BLaER1 (cell line): ENCODE results near the gene HJURP.
A peak's percentile ranks its signal among the peaks of the same experiment; 100 is the strongest.

Source experiments
- H3K27ac ChIP-seq: shearing (Covaris generic); formaldehyde crosslinking; 2 replicates; pipeline ENCODE4 v1.8.1; 2022
- H3K27me3 ChIP-seq: shearing (Covaris generic); formaldehyde crosslinking; 2 replicates; pipeline ENCODE4 v1.8.1; 2022
- H3K36me3 ChIP-seq: shearing (Covaris generic); formaldehyde crosslinking; 2 replicates; pipeline ENCODE4 v1.8.1; 2022
- H3K4me1 ChIP-seq: shearing (Covaris generic); formaldehyde crosslinking; 2 replicates; pipeline ENCODE4 v1.8.1; 2022
- H3K4me2 ChIP-seq: shearing (Covaris generic); formaldehyde crosslinking; 2 replicates; pipeline ENCODE4 v1.8.1; 2022
- H3K4me3 ChIP-seq: shearing (Covaris generic); formaldehyde crosslinking; 2 replicates; pipeline ENCODE4 v1.8.1; 2022
- H3K9ac ChIP-seq: shearing (Covaris generic); formaldehyde crosslinking; 2 replicates; pipeline ENCODE4 v1.8.1; 2022
- H3K9me3 ChIP-seq: shearing (Covaris generic); formaldehyde crosslinking; 2 replicates; pipeline ENCODE4 v1.8.1; 2022
- H4K20me1 ChIP-seq: shearing (Covaris generic); formaldehyde crosslinking; 2 replicates; pipeline ENCODE4 v1.8.1; 2022
- Cebpa-rat ChIP-seq: shearing (Covaris generic); IDR thresholded peaks from 2 replicates; pipeline ENCODE4 v1.8.1; 2022

HJURP gene

GRCh38 chr2:233817361-233817911 is 36.9 kb downstream of the HJURP start:
- Histone ChIP-seq H3K36me3 (no peaks in the 10 kb centered on the region), H4K20me1 (no peaks in the 10 kb centered on the region), H3K27me3 (no peaks in the 10 kb centered on the region), H3K4me3 (no peak overlapping the region), H3K9me3 (no peaks in the 10 kb centered on the region), H3K27ac (peak overlapping the region; percentile 40; the same call in 1 of the 2 replicates), H3K4me1 (peaks cover 22% of the 10 kb centered on the region), H3K4me2 (peak overlapping the region; percentile 72), H3K9ac (peak overlapping the region; percentile 57; the same call in 1 of the 2 replicates)
- TF ChIP-seq Cebpa-rat, result no peak

GRCh38 chr2:233816771-233817170 is 37.6 kb downstream of the HJURP start:
- Histone ChIP-seq H3K9me3 (no peaks in the 10 kb centered on the region), H3K4me2 (peak overlapping the region; percentile 72), H3K4me1 (peaks cover 20% of the 10 kb centered on the region), H3K27me3 (no peaks in the 10 kb centered on the region), H3K4me3 (no peak overlapping the region), H3K36me3 (no peaks in the 10 kb centered on the region), H3K9ac (0 out of 2 replicates have a peak overlapping the region, but pooled peaks have one; percentile 57), H3K27ac (no peak overlapping the region), H4K20me1 (no peaks in the 10 kb centered on the region)
- no peak for TF ChIP-seq Cebpa-rat

GRCh38 chr2:233816334-233816733 is 38.0 kb downstream of the HJURP start:
- no peak overlapping the region for H3K4me3 ChIP-seq
- H3K27me3 ChIP-seq, result no peaks in the 10 kb centered on the region
- H3K9ac ChIP-seq, result 0 out of 2 replicates have a peak overlapping the region, but pooled peaks have one; percentile 57
- peaks cover 20% of the 10 kb centered on the region for H3K4me1 ChIP-seq
- no peaks in the 10 kb centered on the region for H3K9me3 ChIP-seq
- H3K27ac ChIP-seq, result no peak overlapping the region
- no peak for TF ChIP-seq Cebpa-rat
- H4K20me1 ChIP-seq, result no peaks in the 10 kb centered on the region
- H3K36me3 ChIP-seq, result no peaks in the 10 kb centered on the region
- H3K4me2 ChIP-seq, result peak overlapping the region; percentile 72

- Histone ChIP-seq H3K4me1 (peaks cover 20% of the 10 kb centered on the region), H3K9me3 (no peaks in the 10 kb centered on the region), H3K27ac (no peak overlapping the region), H3K36me3 (no peaks in the 10 kb centered on the region), H3K27me3 (no peaks in the 10 kb centered on the region), H3K4me3 (no peak overlapping the region), H3K4me2 (no peak overlapping the region), H3K9ac (no peak overlapping the region), H4K20me1 (no peaks in the 10 kb centered on the region)
- TF ChIP-seq Cebpa-rat, result no peak
These were observed 38.5 kb downstream of the HJURP start for GRCh38 chr2:233815861-233816260.

DNA sequence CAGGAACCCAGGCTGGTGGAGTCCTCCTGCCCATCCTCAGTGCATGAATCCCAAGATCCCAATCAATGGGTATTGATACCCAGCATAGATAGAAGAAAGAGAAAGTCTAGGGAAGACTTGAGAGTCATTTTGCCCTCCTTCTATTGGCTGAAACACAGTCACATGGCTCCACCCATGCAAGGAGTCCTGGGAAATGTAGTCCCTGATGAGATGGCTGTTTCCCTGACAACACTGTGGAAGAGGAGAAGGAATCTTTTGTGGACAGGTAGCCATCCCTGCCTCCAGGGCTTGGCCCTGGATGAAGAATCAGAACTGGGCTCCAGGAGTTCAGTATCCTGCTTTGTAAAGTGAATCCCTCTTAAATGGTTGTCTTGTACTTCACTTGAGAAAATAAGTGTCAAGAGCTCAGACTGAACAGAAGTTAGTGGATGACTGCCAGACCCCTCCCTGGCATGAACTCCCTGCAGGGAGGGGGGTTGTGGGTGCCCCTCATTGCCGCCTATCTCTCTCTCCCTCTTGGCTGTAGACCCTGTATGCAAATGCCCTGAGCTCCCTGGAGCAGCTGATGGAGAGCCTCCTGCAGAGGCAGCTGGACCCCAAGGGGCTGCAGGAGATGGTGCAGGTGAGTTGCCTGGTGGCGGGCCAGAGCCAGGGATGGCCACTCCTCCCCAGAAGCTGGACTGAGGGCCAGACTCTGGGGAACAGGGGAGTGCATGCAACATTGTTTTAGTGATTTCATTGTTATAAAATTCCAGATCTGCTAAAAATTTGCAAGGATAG is 40.1 kb downstream of the HJURP start:
- H3K27me3 ChIP-seq, result no peaks in the 10 kb centered on the region
- no peaks in the 10 kb centered on the region for H3K36me3 ChIP-seq
- H3K27ac ChIP-seq, result no peak overlapping the region
- TF ChIP-seq Cebpa-rat, result no peak
- H3K9ac ChIP-seq, result no peak overlapping the region
- H3K4me3 ChIP-seq, result no peak overlapping the region
- H3K4me1 ChIP-seq, result peaks cover 20% of the 10 kb centered on the region
- no peak overlapping the region for H3K4me2 ChIP-seq
- H3K9me3 ChIP-seq, result no peaks in the 10 kb centered on the region
- no peaks in the 10 kb centered on the region for H4K20me1 ChIP-seq

DNA sequence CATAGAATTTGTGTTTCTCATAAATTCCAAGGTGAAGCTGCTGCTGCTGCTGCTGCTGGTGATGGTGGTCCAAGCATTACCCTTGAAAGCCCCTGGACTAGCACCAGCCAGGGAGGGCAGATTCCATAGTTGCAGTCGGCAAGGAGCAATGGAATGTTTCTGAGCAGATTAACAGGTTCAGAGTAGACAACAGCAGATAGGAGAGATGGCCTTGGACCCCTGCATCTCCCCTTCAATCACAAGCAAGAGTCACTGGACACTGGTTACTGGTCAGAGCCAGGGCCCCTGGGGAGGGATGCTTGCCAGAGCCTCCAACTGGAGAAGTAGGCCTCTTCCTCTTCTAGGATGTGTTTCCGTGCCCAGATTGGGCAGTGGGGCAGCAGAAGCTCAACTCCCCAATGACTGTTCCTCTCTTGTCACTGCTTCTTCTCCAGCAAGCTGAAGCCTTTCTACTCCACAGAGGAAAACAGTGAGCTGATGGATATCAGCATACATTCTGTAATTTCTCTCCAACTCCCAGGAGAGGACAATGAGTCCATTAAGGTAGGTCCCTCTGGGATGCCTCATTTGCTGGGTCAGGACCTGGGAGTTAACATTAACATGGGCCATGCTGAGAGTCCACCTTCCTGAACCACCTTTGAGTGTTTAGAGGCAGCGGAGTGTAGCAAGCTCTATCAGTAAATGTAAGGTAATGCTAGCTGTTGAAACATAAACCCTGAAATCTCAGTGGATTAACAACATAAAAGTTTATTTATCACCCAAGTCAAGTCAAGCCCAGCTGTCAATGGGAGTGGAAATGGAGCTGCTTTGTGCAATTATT is 40.9 kb downstream of the HJURP start:
- no peaks in the 10 kb centered on the region for H3K36me3 ChIP-seq
- H3K9ac ChIP-seq, result no peak overlapping the region
- peaks cover 20% of the 10 kb centered on the region for H3K4me1 ChIP-seq
- H3K27me3 ChIP-seq, result no peaks in the 10 kb centered on the region
- no peaks in the 10 kb centered on the region for H3K9me3 ChIP-seq
- H3K4me2 ChIP-seq, result no peak overlapping the region
- TF ChIP-seq Cebpa-rat, result no peak
- no peak overlapping the region for H3K4me3 ChIP-seq
- H3K27ac ChIP-seq, result no peak overlapping the region
- H4K20me1 ChIP-seq, result no peaks in the 10 kb centered on the region

DNA sequence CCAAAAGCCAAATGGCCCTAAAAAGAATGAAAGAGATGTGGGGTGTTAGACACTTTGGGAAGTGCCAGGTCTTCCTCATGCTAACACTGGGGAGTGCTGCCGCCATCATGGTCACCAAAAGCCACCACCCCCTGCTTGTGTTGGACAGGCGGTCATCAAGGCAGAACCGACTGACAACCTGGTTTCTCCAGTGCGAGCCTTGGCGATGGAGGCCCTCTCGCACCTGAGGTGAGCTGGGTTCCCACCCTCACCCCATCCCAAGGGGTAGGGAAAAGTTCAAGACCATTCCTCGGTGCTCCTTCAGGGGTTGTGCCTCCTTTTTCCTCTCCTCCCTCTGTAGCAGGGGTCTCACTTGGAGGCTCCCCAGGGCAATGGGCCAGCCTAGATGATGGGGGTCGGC is 42.6 kb downstream of the HJURP start:
- H3K9me3 ChIP-seq, result no peaks in the 10 kb centered on the region
- no peak for TF ChIP-seq Cebpa-rat

GRCh38 chr2:233811087-233811486 is 43.2 kb downstream of the HJURP start:
- Histone ChIP-seq H3K9ac (no peak overlapping the region), H3K27ac (no peak overlapping the region), H3K36me3 (no peaks in the 10 kb centered on the region), H3K9me3 (no peaks in the 10 kb centered on the region), H3K4me2 (no peak overlapping the region), H4K20me1 (no peaks in the 10 kb centered on the region), H3K4me3 (no peak overlapping the region), H3K27me3 (no peaks in the 10 kb centered on the region), H3K4me1 (no peaks in the 10 kb centered on the region)
- TF ChIP-seq Cebpa-rat, result no peak

More for the DNA sequence above, 42.6 kb downstream of the HJURP start:
- H4K20me1 ChIP-seq, result no peaks in the 10 kb centered on the region
- no peak overlapping the region for H3K4me2 ChIP-seq
- H3K9ac ChIP-seq, result no peak overlapping the region
- no peaks in the 10 kb centered on the region for H3K27me3 ChIP-seq
- H3K4me3 ChIP-seq, result no peak overlapping the region
- no peaks in the 10 kb centered on the region for H3K36me3 ChIP-seq
- H3K27ac ChIP-seq, result no peak overlapping the region
- peaks cover 5% of the 10 kb centered on the region for H3K4me1 ChIP-seq

- no peaks in the 10 kb centered on the region for H3K36me3 ChIP-seq
- no peak overlapping the region for H3K4me3 ChIP-seq
- no peak overlapping the region for H3K27ac ChIP-seq
- H3K4me1 ChIP-seq, result no peaks in the 10 kb centered on the region
- H3K4me2 ChIP-seq, result no peak overlapping the region
- no peak for TF ChIP-seq Cebpa-rat
- no peaks in the 10 kb centered on the region for H3K27me3 ChIP-seq
- H3K9ac ChIP-seq, result no peak overlapping the region
- no peaks in the 10 kb centered on the region for H3K9me3 ChIP-seq
- no peaks in the 10 kb centered on the region for H4K20me1 ChIP-seq
These were observed 44.0 kb downstream of the HJURP start for GRCh38 chr2:233810385-233810784.
